T-helper 1 cell treated with Interleukin-12 subunit alpha and Interleukin-12 subunit beta and Interleukin-4 antibody, amounts not matched to agents 30 ng/mL and 1 ng/mL, for 36 hours (primary cell): ENCODE results near the gene PLAAT1. TPM values are rescaled to one million over a fixed set of nuclear protein-coding genes. Genes with fewer than 3 reads are reported as not detected.

ENCODE experiments used
- intact Hi-C: fragments of 100-400 bp; cut with micrococcal nuclease; formaldehyde crosslinking; loops from one replicate; pipeline ENCODE4 v1.15.1; 2024
- total RNA-seq: library from RNA; stranded (reverse); gene quantifications from 2 replicates; pipeline ENCODE4 v1.2.3, GENCODE V29; 2022

PLAAT1 gene
- total RNA-seq, 1 donor from 2014 or later = not detected

DNA sequence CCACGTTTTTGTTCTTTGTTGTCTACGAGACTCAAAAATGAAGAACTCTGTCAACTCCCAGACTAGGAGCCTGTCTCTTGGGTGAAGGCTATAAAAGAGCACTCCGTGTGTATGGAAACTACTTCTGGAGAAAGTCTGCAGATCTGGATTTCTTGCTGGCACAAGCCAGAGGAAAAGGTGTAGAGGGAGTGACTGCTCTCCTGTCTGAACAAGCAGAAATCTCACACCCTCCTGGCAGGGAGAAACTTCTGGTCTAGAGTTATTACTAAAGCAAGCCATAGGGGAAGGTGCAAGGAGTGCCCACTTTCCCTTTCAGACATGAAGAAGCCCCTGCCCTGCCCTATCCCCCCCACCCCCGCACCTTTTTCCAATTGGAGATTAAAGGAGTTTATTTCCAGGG, 9.5 kb downstream of the PLAAT1 start:
- intact Hi-C loops = no loop called here

- intact Hi-C loops = no loop called here
Measured at GRCh38 chr3:193253986-193254660, 13.1 kb downstream of the PLAAT1 start.

DNA sequence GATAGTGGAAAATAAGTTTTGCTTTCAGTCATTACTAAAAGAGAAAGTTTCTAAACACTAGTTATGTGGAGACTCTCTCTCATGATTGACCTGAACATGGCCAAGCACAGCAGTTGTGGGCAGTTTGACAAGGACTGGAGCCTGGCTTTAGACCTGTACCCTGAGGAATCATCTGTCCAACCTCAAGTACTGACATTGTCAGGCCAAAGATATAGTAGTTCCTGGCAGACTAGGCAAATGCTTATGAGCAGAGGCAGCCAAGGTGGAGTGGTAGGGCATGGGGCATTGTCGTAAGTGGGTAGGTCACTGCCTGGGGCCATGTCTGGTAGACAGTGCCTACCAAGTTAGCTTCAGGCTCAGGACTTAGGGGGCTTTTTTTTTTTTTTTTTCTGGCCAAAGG, 20.9 kb downstream of the PLAAT1 start:
- intact Hi-C loops = no loop called here

DNA sequence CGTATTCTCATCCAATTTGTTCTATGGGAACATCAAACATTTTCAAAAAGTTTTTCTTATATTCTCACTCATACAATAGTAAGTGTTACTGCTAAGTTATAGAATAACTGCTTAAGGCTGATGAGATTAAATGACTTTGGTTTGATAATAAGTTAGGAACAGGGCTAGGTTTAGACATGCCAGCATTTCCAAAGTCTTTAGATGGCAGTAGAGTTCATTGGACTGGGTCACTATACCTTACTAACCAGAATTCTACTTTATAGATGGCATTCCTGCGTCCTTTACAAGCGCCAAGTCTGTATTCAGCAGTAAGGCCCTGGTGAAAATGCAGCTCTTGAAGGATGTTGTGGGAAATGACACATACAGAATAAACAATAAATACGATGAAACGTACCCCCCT, 21.7 kb downstream of the PLAAT1 start:
- intact Hi-C loops = no loop called here

- intact Hi-C loops = no loop called here
Measured at GRCh38 chr3:193269343-193270028, 28.5 kb downstream of the PLAAT1 start.

DNA sequence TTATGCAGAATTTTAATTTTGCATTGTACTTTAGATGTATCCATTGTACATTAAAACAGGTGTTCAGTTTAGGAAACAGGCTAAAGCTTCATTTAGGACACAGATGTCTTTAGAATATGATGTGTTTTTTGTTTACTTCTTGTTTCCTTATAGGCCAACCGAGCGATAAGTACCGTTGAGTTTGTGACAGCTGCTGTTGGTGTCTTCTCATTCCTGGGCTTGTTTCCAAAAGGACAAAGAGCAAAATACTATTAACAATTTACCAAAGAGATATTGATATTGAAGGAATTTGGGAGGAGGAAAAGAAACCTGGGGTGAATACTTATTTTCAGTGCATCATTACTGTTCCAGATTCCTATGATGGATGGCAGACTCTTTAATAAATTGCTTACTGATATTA, 29.4 kb downstream of the PLAAT1 start:
- intact Hi-C loops = no loop called here

DNA sequence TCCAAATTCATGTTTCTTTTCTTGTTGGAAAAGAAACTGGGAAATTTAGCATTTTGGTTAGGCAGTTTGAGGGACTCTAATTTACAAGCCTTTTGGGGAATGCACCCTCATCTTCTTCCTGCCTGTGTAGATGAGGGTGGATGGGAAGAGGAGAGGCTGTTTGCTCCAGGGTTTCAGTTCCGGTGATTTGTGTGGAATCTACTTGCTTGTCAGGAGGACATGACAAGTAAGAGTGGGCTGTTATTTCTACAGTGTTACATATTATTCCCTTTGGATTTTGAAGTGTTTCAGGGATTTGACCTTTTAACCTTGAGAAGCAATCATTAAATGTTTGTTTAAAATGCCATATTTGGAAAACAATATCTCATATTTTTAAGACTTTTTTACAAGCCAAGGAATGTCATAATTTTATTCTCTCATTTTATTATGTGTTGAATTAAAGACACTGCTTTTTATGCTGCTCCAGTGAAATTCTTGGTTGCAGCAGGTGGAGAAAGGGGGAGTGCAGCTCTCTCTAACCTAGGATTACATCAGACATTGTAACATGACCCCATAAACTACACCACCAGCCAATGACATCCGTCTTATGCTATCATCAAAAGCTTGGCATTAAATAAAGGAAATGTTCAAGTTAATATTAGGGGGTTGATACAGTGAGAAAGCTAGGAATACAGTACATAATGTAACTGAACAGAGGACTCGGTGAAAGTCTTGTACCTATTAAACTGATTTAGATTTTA, 30.2 kb downstream of the PLAAT1 start:
- intact Hi-C loops = no loop called here

DNA sequence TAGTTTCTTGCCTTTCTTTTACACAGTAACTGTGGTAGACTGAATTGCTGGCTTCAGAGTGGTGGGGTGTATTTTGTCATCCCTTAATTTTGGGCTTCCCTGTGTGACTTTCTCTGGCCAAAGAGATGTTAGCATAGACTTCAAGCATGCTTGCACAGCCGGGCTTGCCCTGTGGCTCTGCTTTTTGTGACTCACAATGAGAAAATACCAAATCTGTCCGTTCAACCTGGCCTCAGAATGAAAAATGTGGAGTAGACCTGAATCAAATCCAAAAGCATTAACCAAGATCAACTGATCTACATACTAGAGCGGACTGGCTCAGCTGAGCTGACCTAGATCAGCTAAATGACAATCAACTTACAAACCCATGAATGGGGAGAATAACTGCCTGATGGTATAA, 51.4 kb downstream of the PLAAT1 start:
- intact Hi-C loops = no loop called here

- intact Hi-C loops = no loop called here
Measured at GRCh38 chr3:193295985-193296384, 55.0 kb downstream of the PLAAT1 start.

- intact Hi-C loops = no loop called here
Measured at GRCh38 chr3:193297421-193297820, 56.4 kb downstream of the PLAAT1 start.

GRCh38 chr3:193301433-193301832, 60.4 kb downstream of the PLAAT1 start:
- intact Hi-C loops = no loop called here

GRCh38 chr3:193305356-193305755, 64.3 kb downstream of the PLAAT1 start:
- intact Hi-C loops = no loop called here

GRCh38 chr3:193310914-193311723, 70.1 kb downstream of the PLAAT1 start:
- intact Hi-C loops = no loop called here

DNA sequence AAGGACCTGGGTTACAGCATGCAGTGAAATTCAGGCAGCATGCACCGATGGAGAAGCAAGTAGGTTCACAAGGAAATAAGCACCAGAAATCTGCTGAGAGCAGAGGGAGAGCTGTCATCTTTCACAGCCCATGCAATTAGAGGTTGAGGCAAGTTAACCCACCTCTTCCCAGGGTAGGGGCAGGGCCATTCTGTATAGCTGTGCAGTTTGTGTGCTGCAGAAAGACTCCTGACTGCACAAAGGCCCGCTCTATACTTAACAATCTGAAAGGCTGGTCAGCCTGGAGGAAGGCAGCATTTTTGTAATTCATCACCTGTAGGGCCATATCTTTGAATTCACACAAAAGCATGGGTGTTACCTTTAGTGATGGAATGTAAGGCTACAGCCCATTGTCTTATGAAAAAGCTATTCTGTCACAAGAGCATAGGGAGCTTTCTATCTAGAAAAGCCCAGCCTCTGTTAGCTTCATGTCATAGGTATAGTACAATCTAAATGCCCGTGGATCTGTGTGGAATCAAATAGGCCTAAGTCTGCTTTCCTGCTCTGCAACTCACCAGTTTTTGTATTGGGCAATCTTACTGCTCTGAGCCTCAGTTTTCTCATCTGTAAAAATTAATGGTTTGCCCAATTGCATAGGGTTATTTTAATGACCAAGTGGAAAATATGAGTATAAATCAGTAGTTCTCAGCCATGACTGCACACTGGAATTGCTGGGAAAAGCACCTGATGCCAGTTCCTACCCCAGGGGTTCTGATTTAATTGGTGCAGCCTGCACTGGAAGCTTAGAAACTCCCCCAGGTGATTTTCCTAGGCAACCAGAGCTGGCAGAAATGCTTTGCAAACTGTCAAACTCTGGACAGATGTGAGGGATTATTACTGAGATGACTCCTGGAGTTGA, 72.3 kb downstream of the PLAAT1 start:
- intact Hi-C loops = no loop called here

DNA sequence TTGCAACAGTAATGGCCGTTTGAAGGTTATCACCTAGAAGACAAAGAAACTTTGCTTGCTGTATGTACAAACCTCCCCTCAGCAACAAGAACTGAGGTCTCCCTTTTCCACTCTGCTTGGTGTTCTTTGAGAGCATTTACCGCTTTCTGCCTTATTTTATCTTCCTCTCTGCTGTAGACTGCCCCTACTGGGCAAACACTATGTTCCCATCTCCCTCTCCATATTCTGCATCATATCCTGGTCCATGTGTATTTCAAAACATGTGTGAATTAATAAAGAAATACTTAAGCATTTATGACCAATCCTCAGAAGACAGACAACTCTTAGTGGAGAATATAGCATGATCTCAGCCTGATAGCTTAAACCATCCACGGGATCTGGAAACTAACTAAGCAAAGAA, 73.1 kb downstream of the PLAAT1 start:
- intact Hi-C loops = no loop called here

GRCh38 chr3:193317682-193318300, 76.8 kb downstream of the PLAAT1 start:
- intact Hi-C loops = no loop called here
